ENCODE measurements around the gene PLPPR2.

DNA sequence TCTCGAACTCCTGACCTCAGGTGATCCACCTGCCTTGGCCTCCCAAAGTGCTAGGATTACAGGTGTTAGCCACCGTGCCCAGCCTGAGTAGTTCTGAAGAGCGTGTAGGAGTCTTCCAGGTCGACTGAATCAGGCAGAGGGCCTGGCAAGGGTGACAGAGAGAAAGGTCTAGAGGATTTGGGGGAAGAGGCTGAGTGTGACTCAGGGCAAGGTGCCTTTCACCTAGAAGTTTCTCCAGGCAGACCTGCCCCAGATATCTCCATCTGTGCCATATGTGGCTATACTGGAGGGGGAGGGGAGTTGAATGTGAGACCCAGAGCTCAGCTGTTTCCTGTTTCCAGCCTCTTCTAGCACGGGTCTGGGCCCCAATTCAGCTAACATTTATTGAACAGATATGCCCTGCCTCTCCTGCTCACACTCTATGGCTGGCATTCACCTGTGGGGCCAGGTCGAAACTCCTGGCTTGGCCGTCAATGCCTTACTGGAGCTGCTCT, 7.6 kb upstream of the PLPPR2 start:
- TF ChIP-seq CTCF (conservative IDR thresholded peaks at IDR 0.05; ENCODE audit: low read depth, low read length) = no peak
- no peak for TF ChIP-seq EZH2 (IDR thresholded peaks at IDR 0.05; ENCODE audit: borderline replicate concordance, low read depth, low read length, poor library complexity, severe bottlenecking)
